Measurements from ENCODE around the gene CAMK4.

DNA sequence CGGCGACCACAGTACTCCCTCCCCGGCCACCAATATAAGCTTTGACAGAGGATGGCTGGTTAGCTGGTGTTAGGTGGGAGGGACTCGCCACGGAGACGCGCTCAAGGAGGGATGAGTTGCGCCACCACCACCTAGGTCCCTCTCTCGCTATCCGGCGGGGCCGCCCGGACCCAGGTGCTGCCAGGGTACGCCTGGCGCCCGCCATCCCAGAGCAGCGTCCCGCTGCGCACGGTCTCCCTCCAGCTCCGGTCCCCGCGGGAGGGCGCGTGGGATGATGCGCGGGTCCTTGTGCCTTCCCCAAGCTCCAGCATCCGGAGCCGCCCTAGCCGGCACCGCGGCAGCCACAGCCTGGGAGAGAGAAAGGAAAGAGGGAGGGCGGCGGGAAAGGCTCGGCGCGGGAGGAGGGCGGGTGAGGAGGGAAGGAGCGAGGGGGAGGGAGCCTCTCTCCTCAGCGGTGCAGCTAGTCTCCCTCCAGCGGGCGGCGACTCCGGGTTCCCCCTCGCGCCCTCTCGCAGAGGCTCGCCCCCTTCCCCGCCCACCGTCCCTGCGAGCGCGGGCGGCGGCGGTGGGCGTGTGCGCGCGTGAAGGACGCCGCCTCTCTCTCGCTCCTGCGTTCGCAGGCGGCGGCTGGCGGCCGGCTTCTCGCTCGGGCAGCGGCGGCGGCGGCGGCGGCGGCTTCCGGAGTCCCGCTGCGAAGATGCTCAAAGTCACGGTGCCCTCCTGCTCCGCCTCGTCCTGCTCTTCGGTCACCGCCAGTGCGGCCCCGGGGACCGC is at the start of gene CAMK4:
- TF ChIP-seq, protein P1, sequence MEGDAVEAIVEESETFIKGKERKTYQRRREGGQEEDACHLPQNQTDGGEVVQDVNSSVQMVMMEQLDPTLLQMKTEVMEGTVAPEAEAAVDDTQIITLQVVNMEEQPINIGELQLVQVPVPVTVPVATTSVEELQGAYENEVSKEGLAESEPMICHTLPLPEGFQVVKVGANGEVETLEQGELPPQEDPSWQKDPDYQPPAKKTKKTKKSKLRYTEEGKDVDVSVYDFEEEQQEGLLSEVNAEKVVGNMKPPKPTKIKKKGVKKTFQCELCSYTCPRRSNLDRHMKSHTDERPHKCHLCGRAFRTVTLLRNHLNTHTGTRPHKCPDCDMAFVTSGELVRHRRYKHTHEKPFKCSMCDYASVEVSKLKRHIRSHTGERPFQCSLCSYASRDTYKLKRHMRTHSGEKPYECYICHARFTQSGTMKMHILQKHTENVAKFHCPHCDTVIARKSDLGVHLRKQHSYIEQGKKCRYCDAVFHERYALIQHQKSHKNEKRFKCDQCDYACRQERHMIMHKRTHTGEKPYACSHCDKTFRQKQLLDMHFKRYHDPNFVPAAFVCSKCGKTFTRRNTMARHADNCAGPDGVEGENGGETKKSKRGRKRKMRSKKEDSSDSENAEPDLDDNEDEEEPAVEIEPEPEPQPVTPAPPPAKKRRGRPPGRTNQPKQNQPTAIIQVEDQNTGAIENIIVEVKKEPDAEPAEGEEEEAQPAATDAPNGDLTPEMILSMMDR (IDR thresholded peaks at IDR 0.05; ENCODE audit: insufficient read depth, low read length): no peak
- no peak for TF ChIP-seq SPI1 (IDR thresholded peaks at IDR 0.05; ENCODE audit: borderline replicate concordance, low read depth)

All from HL-60 (cell line).